ENCODE measurements around the gene RNF138. TPM values are rescaled to one million over a fixed set of nuclear protein-coding genes. Genes with fewer than 3 reads are reported as not detected.

Gene RNF138
- total RNA-seq, 1 experiment from 2014 or later, result 73.5 TPM

- TF ChIP-seq CTCF (conservative IDR thresholded peaks at IDR 0.05), result no peak
- no peak overlapping the region for H3K4ac ChIP-seq (ENCODE audit: low read depth, low read length)
Observed at GRCh38 chr18:32156855-32157254, 65.2 kb downstream of the RNF138 start.

More at GRCh38 chr18:32156855-32157254, 65.2 kb downstream of the RNF138 start:
- H4K20me1 ChIP-seq (ENCODE audit: control insufficient read depth, insufficient read depth, insufficient read length), result no peaks in the 10 kb centered on the region
- no peaks in the 10 kb centered on the region for H3K36me3 Mint-ChIP-seq (ENCODE audit: insufficient read depth in 1 of 3, low read depth in 3 of 3)
- no peak overlapping the region for H3K27ac ChIP-seq (ENCODE audit: insufficient read length, low read depth, low read length)
- H3K4me2 ChIP-seq (ENCODE audit: insufficient read depth, insufficient read length, low read length), result no peak overlapping the region
- H3K79me1 ChIP-seq (ENCODE audit: insufficient read depth, low read depth, low read length, poor library complexity, severe bottlenecking), result no peaks in the 10 kb centered on the region
- no peak overlapping the region for H4K5ac ChIP-seq (ENCODE audit: insufficient read length, low read depth, low read length)
- H3K27ac Mint-ChIP-seq, result no peak overlapping the region
- no peaks in the 10 kb centered on the region for H3K79me2 ChIP-seq (ENCODE audit: insufficient read depth, low read length)
- no peak overlapping the region for H2BK120ac ChIP-seq (ENCODE audit: low read depth, low read length, poor library complexity, severe bottlenecking)
- H3K4me1 ChIP-seq (ENCODE audit: insufficient read depth, low read length), result no peaks in the 10 kb centered on the region
- H3K9me3 Mint-ChIP-seq, result no peaks in the 10 kb centered on the region; a peak in 2 of 5 replicates
- H3K4me1 Mint-ChIP-seq, result peaks cover 9% of the 10 kb centered on the region in 2 experiments
- no peak overlapping the region for H3K14ac ChIP-seq (ENCODE audit: insufficient read depth, low read length)
- no peak overlapping the region for H3K4me3 Mint-ChIP-seq
- H4K8ac ChIP-seq (replicated peaks; ENCODE audit: insufficient read length, low read depth, low read length), result no peak overlapping the region
- H3K27me3 Mint-ChIP-seq (ENCODE audit: low read depth), result peaks cover 5% of the 10 kb centered on the region
- no peak overlapping the region for H3K23ac ChIP-seq (ENCODE audit: insufficient read length, low read depth, low read length)
- H3K27me3 ChIP-seq (ENCODE audit: insufficient read depth, low read length), result no peaks in the 10 kb centered on the region
- H2BK20ac ChIP-seq (ENCODE audit: low read depth, low read length, poor library complexity, severe bottlenecking), result no peak overlapping the region
- H3K23me2 ChIP-seq (ENCODE audit: insufficient read length, low read depth, low read length, poor library complexity, severe bottlenecking), result no peaks in the 10 kb centered on the region
- H2BK5ac ChIP-seq (ENCODE audit: insufficient read length, low read length), result no peak overlapping the region
- no peak for DNase-seq
- no peak overlapping the region for H3K18ac ChIP-seq (ENCODE audit: insufficient read length, low read depth, low read length)
- no peak overlapping the region for H4K91ac ChIP-seq (ENCODE audit: insufficient read length, low read depth, low read length)
- no peak overlapping the region for H3K56ac ChIP-seq (ENCODE audit: insufficient read length, low read depth, low read length)
- H3K9me3 ChIP-seq (ENCODE audit: control insufficient read depth, low read depth, low read length), result no peaks in the 10 kb centered on the region
- H2BK15ac ChIP-seq (ENCODE audit: low read depth, low read length), result no peak overlapping the region
- no peak overlapping the region for H2AK5ac ChIP-seq (ENCODE audit: insufficient read length, low read length)
- no peak overlapping the region for H2AFZ ChIP-seq (ENCODE audit: low read length)
- no peak overlapping the region for H3T11ph ChIP-seq (ENCODE audit: low read length)
- no peak overlapping the region for H2BK12ac ChIP-seq (ENCODE audit: insufficient read length, low read depth, low read length)
- H3K9ac ChIP-seq (ENCODE audit: extremely low read depth, insufficient read length, low read length), result no peak overlapping the region
